ENCODE measurements around the gene ADH7. TPM values are rescaled to one million over a fixed set of nuclear protein-coding genes. Genes with fewer than 3 reads are reported as not detected.

The ADH7 gene
- total RNA-seq, 1 experiment from 2014 or later, result not detected

DNA sequence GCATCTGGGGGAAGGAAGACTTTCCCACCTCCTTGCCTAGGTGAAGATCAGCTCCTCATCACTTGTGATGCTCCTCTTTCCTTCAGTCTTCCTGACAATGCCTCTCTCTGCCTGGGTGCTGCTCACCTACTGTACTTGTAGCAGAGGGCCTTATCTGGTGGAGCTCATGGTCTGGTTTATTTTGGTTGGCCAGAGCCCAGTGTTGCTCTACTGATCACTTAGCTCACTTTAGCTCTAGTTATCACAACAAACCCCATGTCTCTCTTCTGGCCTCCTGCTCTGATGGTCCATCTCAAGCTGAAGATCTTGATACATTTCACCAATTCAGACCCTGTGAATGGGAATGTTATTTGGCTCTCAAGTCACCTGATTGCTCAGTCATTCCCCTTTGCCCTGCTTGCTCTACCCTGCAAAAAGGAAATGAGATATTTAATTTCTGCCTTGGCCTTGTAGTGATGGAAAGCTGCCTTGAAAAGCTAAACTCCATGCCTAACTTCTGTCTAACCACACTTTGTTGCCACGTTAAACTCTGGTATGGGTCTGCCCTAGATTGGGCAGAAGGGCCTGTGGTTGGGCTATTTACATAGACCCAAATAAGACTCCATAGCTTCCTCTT, 52.3 kb downstream of the ADH7 start:
- Histone ChIP-seq H3K9me3 (ENCODE audit: control insufficient read depth in 1 of 2, insufficient read depth in 1 of 2, low read depth in 1 of 2, low read length in 2 of 2) (no peaks in the 10 kb centered on the region), H4K20me1 (ENCODE audit: insufficient read depth) (no peaks in the 10 kb centered on the region), H3K4me1 (ENCODE audit: control insufficient read depth in 1 of 2, insufficient read depth in 2 of 2, low read length in 2 of 2) (no peaks in the 10 kb centered on the region), H3K4me3 (replicated peaks in 1 of 2; ENCODE audit: low read depth in 1 of 2, low read length in 2 of 2) (no peak overlapping the region), H2AFZ (ENCODE audit: low read depth, low read length, poor library complexity, severe bottlenecking) (no peak overlapping the region), H3K4me2 (ENCODE audit: low read length) (no peak overlapping the region), H3K79me2 (ENCODE audit: insufficient read depth, low read length) (no peaks in the 10 kb centered on the region), H3K9me2 (ENCODE audit: insufficient read depth) (no peaks in the 10 kb centered on the region), H3K27ac (ENCODE audit: low read depth, low read length) (no peak overlapping the region), H3K36me3 (ENCODE audit: control insufficient read depth in 1 of 2, insufficient read depth in 2 of 2, low read length in 2 of 2) (no peaks in the 10 kb centered on the region), H3K9ac (ENCODE audit: low read length) (no peak overlapping the region), H3K27me3 (ENCODE audit: insufficient read depth, low read length) (no peaks in the 10 kb centered on the region)
- ChIA-PET RAD21 (ENCODE audit: low non-redundant PET in 1 of 2, low total read pairs in 2 of 2, uncharacterized antibody in 2 of 2, unreplicated experiment in 2 of 2) (no interaction called here), POLR2A (no interaction called here), CTCF (no interaction called here)
- no TSS peak for BruUV-seq (replicated peaks)
- intact Hi-C loops (cut with micrococcal nuclease), result no loop called here
- TF ChIP-seq YY1 (IDR thresholded peaks at IDR 0.05; ENCODE audit: extremely low read depth, insufficient replicate concordance, low read depth, low read length) (no peak), JUND (IDR thresholded peaks at IDR 0.05) (no peak), ZNF274 (IDR thresholded peaks at IDR 0.05; ENCODE audit: low read depth, low read length) (no peak), SRF (IDR thresholded peaks at IDR 0.05; ENCODE audit: low read depth) (no peak)
- no peak for DNase-seq (ENCODE audit: low read depth, low spot score)
- no peak for ATAC-seq

DNA sequence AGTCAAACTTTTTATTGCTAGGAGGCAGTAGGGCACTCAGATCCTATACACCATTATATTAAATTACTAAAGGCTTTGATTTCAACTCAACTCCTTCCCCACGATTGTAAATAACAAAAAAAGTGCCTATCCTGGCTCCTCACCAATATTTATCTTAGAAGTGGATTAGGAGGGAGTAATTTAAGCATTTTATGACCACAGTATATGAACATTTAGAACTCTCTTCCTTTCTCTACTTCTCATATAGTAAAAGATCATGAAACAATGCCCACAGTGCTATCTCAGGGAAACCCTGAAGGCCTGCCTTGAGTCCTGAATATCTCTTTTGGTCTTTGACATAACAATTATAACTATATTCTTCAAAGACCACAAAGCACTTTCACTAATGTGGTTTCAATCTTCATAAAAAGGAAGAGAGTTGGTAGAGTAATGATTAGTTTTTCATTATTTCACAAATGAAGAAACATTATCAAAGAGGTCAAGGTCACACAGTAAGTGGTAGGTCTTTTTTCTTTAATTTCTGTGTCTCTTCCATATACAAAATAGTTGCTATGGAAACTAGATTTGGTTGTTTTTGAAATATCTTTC, 53.5 kb downstream of the ADH7 start:
- intact Hi-C loops (cut with micrococcal nuclease), result no loop called here
- Histone ChIP-seq H3K9me2 (ENCODE audit: insufficient read depth) (no peaks in the 10 kb centered on the region), H2AFZ (ENCODE audit: low read depth, low read length, poor library complexity, severe bottlenecking) (no peak overlapping the region), H3K9me3 (ENCODE audit: control insufficient read depth in 1 of 2, insufficient read depth in 1 of 2, low read depth in 1 of 2, low read length in 2 of 2) (no peaks in the 10 kb centered on the region), H3K27me3 (ENCODE audit: insufficient read depth, low read length) (no peaks in the 10 kb centered on the region), H4K20me1 (ENCODE audit: insufficient read depth) (no peaks in the 10 kb centered on the region), H3K79me2 (ENCODE audit: insufficient read depth, low read length) (no peaks in the 10 kb centered on the region), H3K36me3 (ENCODE audit: control insufficient read depth in 1 of 2, insufficient read depth in 2 of 2, low read length in 2 of 2) (no peaks in the 10 kb centered on the region), H3K9ac (ENCODE audit: low read length) (no peak overlapping the region), H3K4me2 (ENCODE audit: low read length) (no peak overlapping the region), H3K4me3 (replicated peaks in 1 of 2; ENCODE audit: low read depth in 1 of 2, low read length in 2 of 2) (no peak overlapping the region), H3K27ac (ENCODE audit: low read depth, low read length) (no peak overlapping the region), H3K4me1 (ENCODE audit: control insufficient read depth in 1 of 2, insufficient read depth in 2 of 2, low read length in 2 of 2) (no peaks in the 10 kb centered on the region)
- CTCF ChIA-PET, result no interaction called here
- RAD21 ChIA-PET (ENCODE audit: low non-redundant PET in 1 of 2, low total read pairs in 2 of 2, uncharacterized antibody in 2 of 2, unreplicated experiment in 2 of 2), result no interaction called here
- no TSS peak for BruUV-seq (replicated peaks)
- ATAC-seq, result no peak
- no peak for DNase-seq (ENCODE audit: low read depth, low spot score)
- TF ChIP-seq ZNF274 (IDR thresholded peaks at IDR 0.05; ENCODE audit: low read depth, low read length), result no peak
- TF ChIP-seq, protein P1, sequence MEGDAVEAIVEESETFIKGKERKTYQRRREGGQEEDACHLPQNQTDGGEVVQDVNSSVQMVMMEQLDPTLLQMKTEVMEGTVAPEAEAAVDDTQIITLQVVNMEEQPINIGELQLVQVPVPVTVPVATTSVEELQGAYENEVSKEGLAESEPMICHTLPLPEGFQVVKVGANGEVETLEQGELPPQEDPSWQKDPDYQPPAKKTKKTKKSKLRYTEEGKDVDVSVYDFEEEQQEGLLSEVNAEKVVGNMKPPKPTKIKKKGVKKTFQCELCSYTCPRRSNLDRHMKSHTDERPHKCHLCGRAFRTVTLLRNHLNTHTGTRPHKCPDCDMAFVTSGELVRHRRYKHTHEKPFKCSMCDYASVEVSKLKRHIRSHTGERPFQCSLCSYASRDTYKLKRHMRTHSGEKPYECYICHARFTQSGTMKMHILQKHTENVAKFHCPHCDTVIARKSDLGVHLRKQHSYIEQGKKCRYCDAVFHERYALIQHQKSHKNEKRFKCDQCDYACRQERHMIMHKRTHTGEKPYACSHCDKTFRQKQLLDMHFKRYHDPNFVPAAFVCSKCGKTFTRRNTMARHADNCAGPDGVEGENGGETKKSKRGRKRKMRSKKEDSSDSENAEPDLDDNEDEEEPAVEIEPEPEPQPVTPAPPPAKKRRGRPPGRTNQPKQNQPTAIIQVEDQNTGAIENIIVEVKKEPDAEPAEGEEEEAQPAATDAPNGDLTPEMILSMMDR (IDR thresholded peaks at IDR 0.05 in 2 of 3, conservative IDR thresholded peaks at IDR 0.05 in 1 of 3; ENCODE audit: borderline replicate concordance in 1 of 3, insufficient read depth in 1 of 3, low read depth in 2 of 3, low read length in 2 of 3), result no peak
- no peak for TF ChIP-seq FOSL1 (IDR thresholded peaks at IDR 0.05; ENCODE audit: low read depth)
- TF ChIP-seq, protein P2, sequence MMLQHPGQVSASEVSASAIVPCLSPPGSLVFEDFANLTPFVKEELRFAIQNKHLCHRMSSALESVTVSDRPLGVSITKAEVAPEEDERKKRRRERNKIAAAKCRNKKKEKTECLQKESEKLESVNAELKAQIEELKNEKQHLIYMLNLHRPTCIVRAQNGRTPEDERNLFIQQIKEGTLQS (IDR thresholded peaks at IDR 0.05), result no peak
- TF ChIP-seq EGR1 (IDR thresholded peaks at IDR 0.05; ENCODE audit: low read depth), result no peak
- TF ChIP-seq, protein P3, sequence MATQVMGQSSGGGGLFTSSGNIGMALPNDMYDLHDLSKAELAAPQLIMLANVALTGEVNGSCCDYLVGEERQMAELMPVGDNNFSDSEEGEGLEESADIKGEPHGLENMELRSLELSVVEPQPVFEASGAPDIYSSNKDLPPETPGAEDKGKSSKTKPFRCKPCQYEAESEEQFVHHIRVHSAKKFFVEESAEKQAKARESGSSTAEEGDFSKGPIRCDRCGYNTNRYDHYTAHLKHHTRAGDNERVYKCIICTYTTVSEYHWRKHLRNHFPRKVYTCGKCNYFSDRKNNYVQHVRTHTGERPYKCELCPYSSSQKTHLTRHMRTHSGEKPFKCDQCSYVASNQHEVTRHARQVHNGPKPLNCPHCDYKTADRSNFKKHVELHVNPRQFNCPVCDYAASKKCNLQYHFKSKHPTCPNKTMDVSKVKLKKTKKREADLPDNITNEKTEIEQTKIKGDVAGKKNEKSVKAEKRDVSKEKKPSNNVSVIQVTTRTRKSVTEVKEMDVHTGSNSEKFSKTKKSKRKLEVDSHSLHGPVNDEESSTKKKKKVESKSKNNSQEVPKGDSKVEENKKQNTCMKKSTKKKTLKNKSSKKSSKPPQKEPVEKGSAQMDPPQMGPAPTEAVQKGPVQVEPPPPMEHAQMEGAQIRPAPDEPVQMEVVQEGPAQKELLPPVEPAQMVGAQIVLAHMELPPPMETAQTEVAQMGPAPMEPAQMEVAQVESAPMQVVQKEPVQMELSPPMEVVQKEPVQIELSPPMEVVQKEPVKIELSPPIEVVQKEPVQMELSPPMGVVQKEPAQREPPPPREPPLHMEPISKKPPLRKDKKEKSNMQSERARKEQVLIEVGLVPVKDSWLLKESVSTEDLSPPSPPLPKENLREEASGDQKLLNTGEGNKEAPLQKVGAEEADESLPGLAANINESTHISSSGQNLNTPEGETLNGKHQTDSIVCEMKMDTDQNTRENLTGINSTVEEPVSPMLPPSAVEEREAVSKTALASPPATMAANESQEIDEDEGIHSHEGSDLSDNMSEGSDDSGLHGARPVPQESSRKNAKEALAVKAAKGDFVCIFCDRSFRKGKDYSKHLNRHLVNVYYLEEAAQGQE (IDR thresholded peaks at IDR 0.05; ENCODE audit: low read depth), result no peak
- no peak for TF ChIP-seq JUND (IDR thresholded peaks at IDR 0.05)
- TF ChIP-seq, protein P4, sequence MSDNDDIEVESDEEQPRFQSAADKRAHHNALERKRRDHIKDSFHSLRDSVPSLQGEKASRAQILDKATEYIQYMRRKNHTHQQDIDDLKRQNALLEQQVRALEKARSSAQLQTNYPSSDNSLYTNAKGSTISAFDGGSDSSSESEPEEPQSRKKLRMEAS (IDR thresholded peaks at IDR 0.05), result no peak
- TF ChIP-seq CEBPB (IDR thresholded peaks at IDR 0.05; ENCODE audit: low read depth), result no peak
- no peak for TF ChIP-seq EZH2phosphoT487 (IDR thresholded peaks at IDR 0.05; ENCODE audit: borderline replicate concordance)
- POLR2A ChIA-PET, result no interaction called here

Measured in HCT116 (cell line).